GM15510 (cell line): Measurements from ENCODE around the gene GMIP.

Experiments used
- POLR2A ChIP-seq: IDR thresholded peaks from 3 replicates; pipeline ENCODE4 v1.6.1; 2011; ENCODE audit warnings: borderline replicate concordance; ENCODE audit not compliant: insufficient read length; ENCODE audit errors: extremely low read depth

Gene GMIP

DNA sequence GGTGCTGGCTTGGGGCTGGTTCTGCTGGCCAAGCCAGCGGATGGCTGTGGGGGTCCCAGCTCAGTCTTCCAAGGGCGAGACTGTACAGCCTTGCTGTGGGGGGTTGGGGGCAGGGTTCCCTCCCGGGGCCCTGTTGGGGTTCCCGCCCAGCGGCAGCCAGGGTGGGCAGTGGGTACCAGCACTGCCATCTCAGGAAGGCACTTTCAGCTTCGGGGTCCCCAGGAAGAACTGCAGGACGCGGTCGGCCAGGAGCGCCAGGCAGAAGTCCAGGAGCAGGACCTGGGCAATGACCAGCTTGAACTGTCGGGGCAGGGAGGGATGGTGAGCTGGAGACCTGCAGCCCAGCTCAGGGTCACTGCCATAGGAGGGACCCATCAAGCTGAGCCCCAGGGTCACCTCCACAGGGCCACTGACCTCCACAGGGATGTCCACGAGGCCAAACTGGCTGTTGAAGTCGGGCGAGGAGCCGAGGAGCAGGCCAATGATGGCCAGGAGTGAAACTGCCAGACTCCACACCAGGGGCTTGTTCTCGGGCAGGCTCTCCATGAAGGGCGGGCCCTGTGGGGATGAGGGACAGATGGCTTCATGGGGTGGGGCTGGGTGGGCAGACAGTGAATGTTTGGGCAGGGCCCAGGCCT lies 1.9 kb upstream of the GMIP start:
- no peak for TF ChIP-seq POLR2A

DNA sequence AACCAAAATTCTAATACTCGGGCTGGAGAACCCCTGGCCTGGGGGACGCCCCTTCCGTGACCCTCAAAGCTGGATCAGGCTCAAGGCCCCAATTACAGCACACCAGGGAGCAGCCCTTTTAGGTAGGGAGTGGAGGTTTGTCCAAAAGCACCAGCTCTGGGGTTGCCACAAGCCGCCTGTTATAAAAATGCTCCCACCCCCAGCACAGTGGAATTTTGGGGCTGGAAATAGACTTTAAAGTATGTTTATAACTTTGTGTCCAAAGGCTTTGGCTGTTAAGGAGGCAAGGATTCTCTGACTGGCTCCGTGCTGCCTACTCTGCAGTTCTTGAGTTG lies 564 bp upstream of the GMIP start:
- no peak for TF ChIP-seq POLR2A

- TF ChIP-seq POLR2A = peak; percentile 33
Measured at GRCh38 chr19:19642506-19643157, 825 bp downstream of the GMIP start.

- no peak for TF ChIP-seq POLR2A
Measured at GRCh38 chr19:19637523-19638251, 5.8 kb downstream of the GMIP start.

GRCh38 chr19:19637186-19637522 lies 6.3 kb downstream of the GMIP start:
- no peak for TF ChIP-seq POLR2A

DNA sequence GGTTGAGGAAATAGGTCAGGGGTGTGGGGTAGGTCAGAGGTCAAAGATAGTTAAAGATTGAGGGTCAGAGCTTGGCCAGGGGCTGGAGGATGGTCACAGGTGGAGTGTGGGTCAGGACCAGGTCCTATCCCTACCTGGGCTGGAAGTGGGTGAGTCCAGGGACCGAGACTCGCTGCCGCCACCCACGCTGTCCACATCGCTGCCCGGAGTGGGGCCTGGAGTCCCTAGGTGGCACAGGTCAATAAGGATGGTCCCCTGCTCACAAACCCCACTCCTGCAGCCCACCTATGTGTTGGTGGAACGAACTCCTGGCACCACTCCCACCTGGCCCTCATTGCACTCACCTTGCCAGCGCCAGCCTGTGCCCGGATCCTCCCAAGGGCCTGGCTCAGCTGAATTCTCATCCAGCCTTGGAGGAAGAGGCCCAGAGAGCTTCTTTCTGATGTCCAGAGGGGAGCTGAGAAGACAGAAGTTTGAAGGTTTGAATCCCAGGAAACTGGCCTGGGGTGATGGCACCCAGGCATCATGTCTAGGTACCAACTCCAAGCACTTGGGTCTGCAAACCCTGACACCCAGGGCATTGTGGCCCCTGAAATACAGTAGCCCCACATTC lies 6.8 kb downstream of the GMIP start:
- TF ChIP-seq POLR2A = no peak

DNA sequence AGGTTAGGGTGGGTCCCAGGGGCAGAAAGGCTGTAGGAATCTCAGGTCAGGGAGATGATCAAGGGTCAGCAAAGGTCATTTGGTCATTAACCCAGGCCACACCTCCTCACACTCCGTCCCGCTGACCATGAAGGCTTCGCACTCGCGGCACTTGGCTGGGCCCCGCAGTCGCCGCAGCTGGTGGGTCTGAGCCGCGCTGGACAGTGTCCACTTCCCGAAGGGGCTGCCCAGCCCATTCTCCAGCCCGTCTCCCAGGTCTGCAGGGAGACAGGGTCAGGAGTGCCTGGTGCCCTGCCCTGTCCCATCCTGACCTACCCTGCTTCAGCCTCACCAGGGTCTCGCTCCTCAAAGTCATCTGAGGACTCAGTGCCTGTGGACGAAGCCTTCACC lies 8.1 kb downstream of the GMIP start:
- no peak for TF ChIP-seq POLR2A

- no peak for TF ChIP-seq POLR2A
Measured at GRCh38 chr19:19634516-19635312, 8.7 kb downstream of the GMIP start.

GRCh38 chr19:19633711-19634515 lies 9.5 kb downstream of the GMIP start:
- no peak for TF ChIP-seq POLR2A

- TF ChIP-seq POLR2A = no peak
Measured at GRCh38 chr19:19632661-19633060, 10.8 kb downstream of the GMIP start.

DNA sequence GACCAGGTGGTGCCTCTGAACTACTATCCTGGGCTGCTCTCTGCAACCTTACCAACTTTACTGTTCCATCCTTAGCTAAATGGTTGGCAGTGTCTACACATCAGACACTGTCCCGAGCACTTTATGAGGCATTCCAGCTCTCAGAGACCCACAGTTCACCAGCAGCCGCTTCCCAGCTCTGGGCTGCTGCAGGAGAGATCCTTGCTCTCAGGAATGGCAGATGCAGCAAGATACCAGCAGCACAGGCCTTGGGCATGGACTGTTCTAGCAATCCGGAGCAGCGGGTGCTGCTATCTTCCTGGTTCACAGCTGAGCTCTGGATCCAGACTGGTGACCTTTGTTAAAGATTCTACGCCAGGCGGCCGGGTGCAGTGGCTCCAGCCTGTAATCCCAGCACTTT lies 12.1 kb downstream of the GMIP start:
- no peak for TF ChIP-seq POLR2A

- no peak for TF ChIP-seq POLR2A
Measured at GRCh38 chr19:19630426-19630825, 13.0 kb downstream of the GMIP start.

GRCh38 chr19:19630062-19630414 lies 13.4 kb downstream of the GMIP start:
- no peak for TF ChIP-seq POLR2A

DNA sequence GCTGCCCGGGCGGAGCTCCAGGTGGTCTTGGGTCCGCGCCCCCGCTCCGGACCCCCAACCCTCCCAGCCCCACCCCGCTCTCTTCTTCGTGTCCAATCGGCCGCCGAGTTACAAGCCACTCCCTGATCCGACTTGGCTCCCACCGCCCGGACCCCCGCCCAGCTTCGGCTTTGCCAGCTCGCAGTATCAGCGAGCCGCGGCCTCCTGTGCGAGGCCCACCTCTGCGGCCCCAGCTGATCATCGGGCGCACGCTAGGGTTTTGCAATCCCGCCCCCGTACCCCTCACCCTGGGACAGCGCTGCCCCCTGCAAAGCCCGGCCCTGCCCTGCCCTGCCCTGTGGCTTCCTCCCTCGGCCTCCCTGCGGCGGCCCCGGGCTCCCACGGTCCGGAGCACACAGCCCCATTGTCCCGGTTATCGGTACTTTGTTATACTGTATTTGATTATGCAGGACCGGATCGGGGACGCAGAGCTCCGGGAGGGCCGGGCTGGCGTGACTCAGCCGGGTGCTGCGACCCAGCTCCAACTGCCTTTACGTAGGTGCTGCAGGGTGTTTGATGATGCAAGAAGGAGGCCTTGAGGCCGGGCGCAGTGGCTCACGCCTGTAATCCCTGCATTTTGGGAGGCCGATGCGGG lies 14.8 kb downstream of the GMIP start:
- peak; percentile 5 for TF ChIP-seq POLR2A

DNA sequence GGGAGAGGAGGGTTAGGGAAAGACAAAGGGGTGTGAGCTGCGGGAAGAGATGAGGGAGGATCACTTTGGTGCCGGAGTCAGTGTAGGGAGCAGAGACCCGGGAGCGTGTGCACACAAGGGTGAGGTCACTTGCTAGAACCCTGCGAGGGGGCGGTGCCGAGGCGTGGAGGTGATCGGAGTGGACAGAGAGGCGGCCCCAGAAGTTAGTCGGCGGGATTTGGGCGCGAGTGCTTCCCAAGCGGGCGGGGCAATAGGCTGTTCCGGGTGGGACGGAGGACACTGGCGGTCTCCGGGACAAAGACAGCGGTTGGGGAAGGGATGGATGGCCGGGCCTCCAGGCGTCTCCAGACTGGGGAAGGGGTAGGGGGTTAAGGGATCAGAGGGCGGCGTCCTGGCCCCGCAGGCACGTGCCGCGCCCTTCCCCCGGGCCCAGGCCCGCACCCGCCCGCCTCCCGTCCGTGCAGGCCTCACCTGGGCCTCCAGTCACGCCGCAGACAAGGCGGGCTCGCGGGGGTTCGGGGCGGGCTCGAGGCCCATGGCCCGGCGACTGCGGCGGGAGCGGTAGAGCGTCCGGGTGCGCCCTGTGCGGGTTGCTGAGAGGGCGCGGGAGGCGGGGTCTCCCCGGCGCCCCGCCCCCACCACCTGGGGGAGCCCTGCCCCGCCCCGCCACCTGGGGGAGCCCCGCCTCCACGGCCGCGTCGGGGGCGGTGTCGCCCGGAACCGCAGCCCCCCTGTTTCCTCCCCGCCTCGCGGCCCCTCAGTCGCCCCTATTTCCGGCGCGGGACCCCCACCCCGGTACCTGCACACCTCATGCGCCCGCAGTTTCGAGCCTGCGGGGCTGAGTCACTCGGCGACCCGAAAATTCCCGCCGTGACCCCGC lies 15.6 kb downstream of the GMIP start, which contains the start of gene LPAR2:
Gene LPAR2, minus strand, starts transcription at position 600 of the 880 bp plus-strand sequence. CDS start 945 bp downstream, outside the sequence.
- peak; percentile 64 for TF ChIP-seq POLR2A
